ENCODE measurements around the gene ELOA2.
"Not testable (repeated sequence)": the region's sequence is repeated elsewhere in the genome, so short reads cannot be mapped to it uniquely, and the experiment has no call there.

ELOA2 gene

DNA sequence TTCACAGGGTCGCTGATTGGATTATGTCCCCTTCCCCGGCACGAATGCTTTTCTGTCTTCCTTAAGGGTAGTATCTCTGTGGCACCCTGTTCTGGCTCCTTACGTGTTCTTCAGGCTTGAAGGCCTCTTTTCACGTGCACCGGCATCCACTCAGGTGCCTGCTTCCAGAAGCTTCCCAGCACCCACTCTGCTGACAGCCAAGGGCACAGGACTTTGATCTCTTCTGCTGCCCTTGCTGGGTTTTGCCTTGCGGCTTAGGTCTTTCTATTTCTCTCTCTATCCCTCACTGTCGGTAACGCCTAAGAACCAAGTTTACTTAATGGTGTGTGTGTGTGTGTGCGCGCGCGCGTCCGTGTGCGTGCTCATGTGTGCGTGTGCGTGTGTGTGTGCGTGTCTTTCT, 14.7 kb downstream of the ELOA2 start:
- not testable (repeated sequence) for DNase-seq

DNA sequence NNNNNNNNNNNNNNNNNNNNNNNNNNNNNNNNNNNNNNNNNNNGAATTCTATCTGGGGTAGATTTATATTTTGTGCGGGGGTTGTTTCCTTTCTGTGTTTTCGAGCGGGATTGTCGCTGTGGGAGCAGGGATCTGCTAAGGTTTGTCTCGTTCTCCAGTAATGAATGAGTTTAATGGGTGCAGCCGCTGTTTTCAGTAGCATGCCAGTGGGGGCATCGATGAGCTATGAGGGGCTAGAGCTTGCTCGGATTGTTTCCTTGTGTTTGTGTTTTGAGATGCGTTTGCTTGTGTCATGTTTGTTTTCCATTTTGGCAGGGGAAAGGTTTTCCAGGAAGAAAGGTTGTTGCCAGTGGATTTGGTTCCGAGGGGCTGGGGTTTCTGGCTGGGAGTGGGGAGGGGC, 15.6 kb downstream of the ELOA2 start:
- not testable (repeated sequence) for DNase-seq
